ENCODE data around the gene GRK3. TPM values are rescaled to one million over a fixed set of nuclear protein-coding genes. Genes with fewer than 3 reads are reported as not detected.

Gene GRK3
- total RNA-seq, 1 donor from 2014 or later = 74.9 TPM

- intact Hi-C loops (cut with DNase I) = no loop called here
- TF ChIP-seq, protein P1, sequence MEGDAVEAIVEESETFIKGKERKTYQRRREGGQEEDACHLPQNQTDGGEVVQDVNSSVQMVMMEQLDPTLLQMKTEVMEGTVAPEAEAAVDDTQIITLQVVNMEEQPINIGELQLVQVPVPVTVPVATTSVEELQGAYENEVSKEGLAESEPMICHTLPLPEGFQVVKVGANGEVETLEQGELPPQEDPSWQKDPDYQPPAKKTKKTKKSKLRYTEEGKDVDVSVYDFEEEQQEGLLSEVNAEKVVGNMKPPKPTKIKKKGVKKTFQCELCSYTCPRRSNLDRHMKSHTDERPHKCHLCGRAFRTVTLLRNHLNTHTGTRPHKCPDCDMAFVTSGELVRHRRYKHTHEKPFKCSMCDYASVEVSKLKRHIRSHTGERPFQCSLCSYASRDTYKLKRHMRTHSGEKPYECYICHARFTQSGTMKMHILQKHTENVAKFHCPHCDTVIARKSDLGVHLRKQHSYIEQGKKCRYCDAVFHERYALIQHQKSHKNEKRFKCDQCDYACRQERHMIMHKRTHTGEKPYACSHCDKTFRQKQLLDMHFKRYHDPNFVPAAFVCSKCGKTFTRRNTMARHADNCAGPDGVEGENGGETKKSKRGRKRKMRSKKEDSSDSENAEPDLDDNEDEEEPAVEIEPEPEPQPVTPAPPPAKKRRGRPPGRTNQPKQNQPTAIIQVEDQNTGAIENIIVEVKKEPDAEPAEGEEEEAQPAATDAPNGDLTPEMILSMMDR (IDR thresholded peaks at IDR 0.05) = no peak
- no peaks in the 10 kb centered on the region for H3K36me3 ChIP-seq
- H3K4me1 ChIP-seq = no peaks in the 10 kb centered on the region
- H3K27me3 ChIP-seq = no peaks in the 10 kb centered on the region
- no peak for DNase-seq (ENCODE audit: low spot score in 2 of 2)
- H3K27ac ChIP-seq = no peak overlapping the region
- H3K9me3 ChIP-seq = no peaks in the 10 kb centered on the region
- H3K4me3 ChIP-seq = no peak overlapping the region
Observed at GRCh38 chr22:25542720-25543402, 21.6 kb upstream of the GRK3 start.

GRCh38 chr22:25545146-25545545, 19.3 kb upstream of the GRK3 start:
- intact Hi-C loops (cut with DNase I) = no loop called here
- TF ChIP-seq, protein P1 (IDR thresholded peaks at IDR 0.05) = no peak
- Histone ChIP-seq H3K27ac (no peak overlapping the region), H3K27me3 (no peaks in the 10 kb centered on the region), H3K4me1 (no peaks in the 10 kb centered on the region), H3K9me3 (no peaks in the 10 kb centered on the region), H3K4me3 (no peak overlapping the region), H3K36me3 (no peaks in the 10 kb centered on the region)
- no peak for DNase-seq (ENCODE audit: low spot score in 2 of 2)

- H3K27ac ChIP-seq = no peak overlapping the region
- H3K9me3 ChIP-seq = no peaks in the 10 kb centered on the region
- no peaks in the 10 kb centered on the region for H3K4me1 ChIP-seq
- no peak for DNase-seq (ENCODE audit: low spot score in 2 of 2)
- no peak overlapping the region for H3K4me3 ChIP-seq
- intact Hi-C loops (cut with DNase I) = no loop called here
- TF ChIP-seq, protein P1 (IDR thresholded peaks at IDR 0.05) = no peak
- no peaks in the 10 kb centered on the region for H3K36me3 ChIP-seq
- H3K27me3 ChIP-seq = no peaks in the 10 kb centered on the region
Observed at GRCh38 chr22:25545672-25546071, 18.8 kb upstream of the GRK3 start.

DNA sequence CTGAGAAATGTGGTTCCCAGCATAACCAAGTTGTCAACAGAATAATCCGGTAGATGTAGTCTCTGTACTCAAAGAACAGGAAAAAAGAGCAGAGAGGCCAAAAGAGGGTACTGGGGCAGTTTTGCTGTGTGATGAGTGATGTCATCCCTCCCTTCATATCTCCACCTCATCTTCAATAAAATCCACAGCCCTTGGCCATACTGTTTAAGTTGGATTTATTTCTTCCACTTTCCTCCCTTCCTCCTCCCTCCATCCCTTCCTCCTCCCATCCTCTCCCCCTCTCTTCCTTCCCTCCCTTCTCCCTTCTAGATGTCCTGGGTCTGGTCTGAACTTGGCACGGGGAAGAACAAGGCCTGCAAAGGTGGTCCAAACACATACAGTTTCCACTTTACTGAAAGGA, 18.2 kb upstream of the GRK3 start:
- TF ChIP-seq, protein P1 (IDR thresholded peaks at IDR 0.05) = no peak
- Histone ChIP-seq H3K4me3 (no peak overlapping the region), H3K36me3 (no peaks in the 10 kb centered on the region), H3K27ac (no peak overlapping the region), H3K27me3 (no peaks in the 10 kb centered on the region), H3K4me1 (no peaks in the 10 kb centered on the region), H3K9me3 (no peaks in the 10 kb centered on the region)
- DNase-seq (ENCODE audit: low spot score in 2 of 2) = no peak
- intact Hi-C loops (cut with DNase I) = no loop called here

- intact Hi-C loops (cut with DNase I) = no loop called here
Observed at GRCh38 chr22:25546751-25547150, 17.7 kb upstream of the GRK3 start.

More at GRCh38 chr22:25546751-25547150, 17.7 kb upstream of the GRK3 start:
- Histone ChIP-seq H3K27ac (no peak overlapping the region), H3K4me1 (no peaks in the 10 kb centered on the region), H3K4me3 (no peak overlapping the region), H3K9me3 (no peaks in the 10 kb centered on the region), H3K36me3 (no peaks in the 10 kb centered on the region), H3K27me3 (no peaks in the 10 kb centered on the region)
- no peak for DNase-seq (ENCODE audit: low spot score in 2 of 2)
- TF ChIP-seq, protein P1 (IDR thresholded peaks at IDR 0.05) = no peak

Measured in ascending aorta (tissue), 2 donors.